CD8-positive, alpha-beta memory T cell (primary cell): Measurements from ENCODE around the gene ITPKA. TPM values are rescaled to one million over a fixed set of nuclear protein-coding genes. Genes with fewer than 3 reads are reported as not detected.
A peak's percentile ranks its signal among the peaks of the same experiment; 100 is the strongest.

ENCODE experiments used
- CTCF ChIA-PET: fragments of 350-600 bp; sonication (Branson Sonifier 250); formaldehyde crosslinking; loops from one replicate; lab custom pipeline; 2021; ENCODE audit warnings: antibody characterized with exemption; lab: Charles Lee
- POLR2A ChIA-PET: fragments of 350-600 bp; sonication (Branson Sonifier 250); formaldehyde crosslinking; loops from one replicate; lab custom pipeline; 2021; ENCODE audit warnings: antibody characterized with exemption; lab: Charles Lee
- DNase-seq, 5 donors: peaks; one replicate each; pipeline versions ENCODE4 v3.0.0 to v3.0.0-alpha.2; 2020 to 2022; ENCODE audit warnings: mixed read lengths in 1 of 5
- H3K27ac ChIP-seq: one replicate; pipeline ENCODE4 v1.7.0; 2013; ENCODE audit warnings: low read depth, mild to moderate bottlenecking, low read length, moderate library complexity
- H3K27me3 ChIP-seq: 2 replicates; pipeline ENCODE4 v1.7.0; 2013; ENCODE audit warnings: low read length, mild to moderate bottlenecking; ENCODE audit not compliant: insufficient read depth, poor library complexity, severe bottlenecking
- H3K36me3 ChIP-seq: 2 replicates; pipeline ENCODE4 v1.7.0; 2013; ENCODE audit warnings: mild to moderate bottlenecking, low read length, moderate library complexity; ENCODE audit not compliant: insufficient read depth
- H3K4me1 ChIP-seq: 2 replicates; pipeline ENCODE4 v1.7.0; 2013; ENCODE audit warnings: mild to moderate bottlenecking, low read length, moderate library complexity; ENCODE audit not compliant: insufficient read depth
- H3K4me3 ChIP-seq: 2 replicates; pipeline ENCODE4 v1.7.0; 2013; ENCODE audit warnings: mild to moderate bottlenecking, low read length
- H3K9me3 ChIP-seq: 2 replicates; pipeline ENCODE4 v1.7.0; 2013; ENCODE audit warnings: mild to moderate bottlenecking, low read length
- H3K27ac Mint-ChIP-seq, 8 donors: one replicate each; pipeline ENCODE4 v1.8.0; 2020 to 2021; ENCODE audit warnings: mixed read lengths in 8 of 8, mild to moderate bottlenecking in 6 of 8, inconsistent platforms in 3 of 8, moderate library complexity in 3 of 8
- H3K27me3 Mint-ChIP-seq, 2 donors: one replicate each; pipeline ENCODE4 v1.8.0; 2020 to 2021; ENCODE audit warnings: mixed read lengths in 2 of 2, mild to moderate bottlenecking in 1 of 2, moderate library complexity in 1 of 2
- H3K36me3 Mint-ChIP-seq, 3 donors: one replicate each; pipeline ENCODE4 v1.8.0; 2020 to 2021; ENCODE audit warnings: mixed read lengths in 3 of 3, inconsistent platforms in 1 of 3, mild to moderate bottlenecking in 1 of 3
- H3K4me1 Mint-ChIP-seq, 3 donors: one replicate each; pipeline ENCODE4 v1.8.0; 2020 to 2021; ENCODE audit warnings: mixed read lengths in 3 of 3, inconsistent platforms in 1 of 3, mild to moderate bottlenecking in 1 of 3
- H3K4me3 Mint-ChIP-seq, 7 donors: one replicate each; pipeline ENCODE4 v1.8.0; 2020 to 2021; ENCODE audit warnings: mixed read lengths in 7 of 7, mild to moderate bottlenecking in 6 of 7, moderate library complexity in 4 of 7, inconsistent platforms in 2 of 7
- H3K9me3 Mint-ChIP-seq, 5 donors: one replicate each; pipeline ENCODE4 v1.8.0; 2020 to 2022; ENCODE audit warnings: mixed read lengths in 5 of 5, mild to moderate bottlenecking in 3 of 5, moderate library complexity in 2 of 5, inconsistent platforms in 1 of 5
- polyA plus RNA-seq: library from polyadenylated mRNA; unstranded; fragments of 300-500 nt; fragmentation: Illumina TruSeq; gene quantifications from one replicate; pipeline ENCODE4 v1.2.3, GENCODE V29; 2021
- total RNA-seq, 2 experiments: library from RNA; stranded (reverse); gene quantifications; one replicate each; pipeline ENCODE4 v1.2.3, GENCODE V29; 2021

The ITPKA gene
- total and polyA plus RNA-seq, 3 experiments from 2014 or later, result 0.44 to 0.53 TPM; not detected in 1

DNA sequence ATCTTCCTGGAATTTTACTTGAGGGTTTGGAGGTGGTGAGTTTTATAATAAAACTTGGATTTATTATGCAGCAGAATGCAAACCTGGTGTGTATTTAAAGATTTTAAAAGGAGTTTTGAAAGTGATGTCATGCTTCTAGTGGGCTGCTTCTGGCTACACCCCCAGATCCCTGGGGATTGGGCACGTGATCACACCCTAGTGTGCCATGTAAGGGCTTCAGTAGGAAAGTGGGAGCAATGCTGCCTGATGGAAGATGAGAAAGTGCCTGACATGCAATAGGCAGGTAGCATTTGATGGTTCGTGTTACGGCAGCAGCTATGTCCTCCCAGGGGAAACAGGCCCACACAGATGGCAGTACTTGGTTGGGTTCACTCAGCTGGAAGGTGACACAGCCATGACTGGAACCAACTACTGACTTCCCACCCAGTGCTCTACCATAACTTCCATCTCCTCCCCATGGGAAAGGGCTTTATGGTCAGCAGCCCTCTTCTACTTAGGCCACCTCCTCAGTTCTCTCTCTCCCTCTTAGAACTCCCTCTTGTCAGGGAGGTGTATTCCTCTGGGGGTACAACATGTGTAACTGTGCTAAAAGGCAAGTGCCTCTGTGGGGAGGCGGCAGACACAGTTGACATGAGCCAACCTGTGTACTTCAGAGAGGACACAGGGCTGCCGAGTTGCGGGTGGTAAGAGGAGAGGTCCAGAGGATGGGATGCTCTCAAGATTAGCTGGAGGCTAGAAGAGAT lies 5.6 kb downstream of the ITPKA start:
- H3K4me3 ChIP-seq, result no peak overlapping the region
- DNase-seq, result no peak
- peak overlapping the region in 1 of 8 donors; percentile 15 for H3K27ac Mint-ChIP-seq
- no peaks in the 10 kb centered on the region for H3K9me3 ChIP-seq
- peaks cover 41 to 47% of the 10 kb centered on the region in 2 donors for H3K27me3 Mint-ChIP-seq
- H3K4me1 Mint-ChIP-seq, result peaks cover 5 to 38% (median 17%) of the 10 kb centered on the region in 3 donors
- H3K36me3 ChIP-seq, result no peaks in the 10 kb centered on the region
- H3K4me3 Mint-ChIP-seq, result peak overlapping the region in 2 of 7 donors; percentile 50 to 61
- H3K9me3 Mint-ChIP-seq, result no peaks in the 10 kb centered on the region
- no peaks in the 10 kb centered on the region for H3K36me3 Mint-ChIP-seq
- POLR2A ChIA-PET, result no interaction called here
- peaks cover 47% of the 10 kb centered on the region for H3K27me3 ChIP-seq
- CTCF ChIA-PET, result no interaction called here
- no peak overlapping the region for H3K27ac ChIP-seq
- peaks cover 29% of the 10 kb centered on the region for H3K4me1 ChIP-seq

DNA sequence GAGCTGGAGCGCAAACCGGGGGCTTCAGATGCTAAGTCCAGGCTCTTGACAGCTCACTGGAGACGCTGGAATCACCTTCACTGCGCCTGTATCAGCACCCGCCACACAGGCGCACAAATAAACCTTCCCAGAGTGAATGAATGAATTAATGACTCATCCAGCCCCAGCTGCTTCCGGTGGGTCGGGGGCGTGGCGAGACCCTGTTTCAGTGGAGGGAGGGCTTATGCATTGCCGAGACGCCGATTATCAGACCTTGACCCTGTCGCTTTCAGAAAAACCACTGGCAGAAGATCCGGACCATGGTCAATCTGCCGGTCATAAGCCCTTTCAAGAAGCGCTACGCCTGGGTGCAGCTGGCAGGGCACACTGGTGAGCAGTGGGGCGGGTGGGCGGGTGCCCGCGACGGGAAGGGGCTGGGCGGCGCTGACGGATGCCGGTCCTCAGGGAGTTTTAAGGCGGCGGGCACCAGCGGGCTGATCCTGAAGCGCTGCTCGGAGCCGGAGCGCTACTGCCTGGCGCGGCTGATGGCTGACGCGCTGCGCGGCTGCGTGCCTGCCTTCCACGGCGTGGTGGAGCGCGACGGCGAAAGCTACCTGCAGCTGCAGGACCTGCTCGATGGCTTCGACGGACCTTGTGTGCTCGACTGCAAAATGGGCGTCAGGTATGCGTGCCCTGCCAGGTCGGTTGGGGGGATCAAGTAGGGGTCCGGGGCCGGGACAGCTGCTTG lies 7.7 kb downstream of the ITPKA start:
- peak overlapping the region in 3 of 8 donors; percentile 43 to 84 (median 54) for H3K27ac Mint-ChIP-seq

DNA sequence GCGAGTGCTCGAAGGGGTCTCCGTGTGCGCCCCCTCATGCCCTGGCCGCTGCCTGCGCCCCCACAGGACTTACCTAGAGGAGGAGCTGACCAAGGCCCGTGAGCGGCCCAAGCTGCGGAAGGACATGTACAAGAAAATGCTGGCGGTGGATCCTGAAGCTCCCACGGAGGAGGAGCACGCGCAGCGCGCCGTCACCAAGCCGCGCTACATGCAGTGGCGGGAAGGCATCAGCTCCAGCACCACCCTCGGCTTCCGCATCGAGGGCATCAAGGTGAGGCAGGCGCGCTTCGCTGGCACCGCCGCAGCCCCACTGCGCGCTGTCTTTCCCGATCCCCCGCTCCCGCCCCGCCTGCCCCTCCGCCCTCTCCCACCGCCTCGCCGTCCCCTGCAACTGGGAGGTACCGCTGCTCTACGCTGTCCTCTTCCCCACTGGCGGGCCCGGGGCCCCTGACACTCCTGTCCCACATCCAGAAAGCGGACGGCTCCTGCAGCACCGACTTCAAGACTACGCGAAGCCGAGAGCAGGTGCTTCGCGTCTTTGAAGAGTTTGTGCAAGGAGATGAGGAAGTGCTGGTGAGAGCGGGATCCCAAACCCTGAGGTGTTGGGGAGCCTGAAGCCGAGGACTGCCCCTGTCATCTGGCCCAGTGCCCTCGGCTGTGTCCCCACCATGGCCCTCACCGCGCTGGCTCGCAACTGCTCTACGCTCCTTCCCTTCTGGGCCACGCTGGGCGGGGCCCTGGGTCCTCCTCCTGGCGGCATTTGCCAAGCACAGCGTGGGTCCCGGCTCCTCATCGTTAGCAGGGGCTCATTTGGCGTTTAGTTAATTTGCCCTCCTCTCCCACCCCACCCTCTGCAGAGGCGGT lies 8.5 kb downstream of the ITPKA start:
- Mint-ChIP-seq H3K27ac (peak overlapping the region in 2 of 8 donors; percentile 23 to 74), H3K4me1 (peaks cover 5 to 29% (median 15%) of the 10 kb centered on the region in 3 donors), H3K27me3 (peaks cover 34 to 37% of the 10 kb centered on the region in 2 donors), H3K36me3 (no peaks in the 10 kb centered on the region), H3K9me3 (no peaks in the 10 kb centered on the region), H3K4me3 (peak overlapping the region; percentile 73 to 91 (median 79))
- ChIA-PET POLR2A (interaction anchor here (0.6 to 1.1 kb wide), 3 partner anchors 42 to 271 kb away, joined by 3 to 6 read pairs (median 4); partner anchors contain the start of gene RPAP1), CTCF (interaction anchor here (0.8 to 1.0 kb wide), 2 partner anchors 31 to 171 kb away, joined by 3 to 5 read pairs; no protein-coding TSS in a partner anchor)
- no peaks in the 10 kb centered on the region for H3K9me3 ChIP-seq
- H3K36me3 ChIP-seq, result no peaks in the 10 kb centered on the region
- peaks cover 25% of the 10 kb centered on the region for H3K27me3 ChIP-seq
- peaks cover 17% of the 10 kb centered on the region for H3K4me1 ChIP-seq
- peak in 3 of 5 donors; percentile 27 to 59 (median 33) for DNase-seq
- peak overlapping the region; percentile 47 for H3K4me3 ChIP-seq
- H3K27ac ChIP-seq, result no peak overlapping the region

More for the DNA sequence above, 7.7 kb downstream of the ITPKA start:
- Mint-ChIP-seq H3K4me3 (peak overlapping the region; percentile 73 to 91 (median 79)), H3K4me1 (peaks cover 5 to 29% (median 15%) of the 10 kb centered on the region in 3 donors), H3K27me3 (peaks cover 41 to 45% of the 10 kb centered on the region in 2 donors), H3K36me3 (no peaks in the 10 kb centered on the region), H3K9me3 (no peaks in the 10 kb centered on the region)
- Histone ChIP-seq H3K4me1 (peaks cover 17% of the 10 kb centered on the region), H3K27ac (no peak overlapping the region), H3K4me3 (peak overlapping the region; percentile 47), H3K27me3 (peaks cover 33% of the 10 kb centered on the region), H3K9me3 (no peaks in the 10 kb centered on the region), H3K36me3 (no peaks in the 10 kb centered on the region)
- peak in 1 of 5 donors; percentile 53 for DNase-seq
- ChIA-PET POLR2A (interaction anchor here (0.6 to 1.1 kb wide), 3 partner anchors 43 to 272 kb away, joined by 3 to 6 read pairs (median 4); partner anchors contain the start of gene RPAP1), CTCF (interaction anchor here (0.8 to 1.3 kb wide), 3 partner anchors 31 to 170 kb away, joined by 3 to 5 read pairs (median 3); no protein-coding TSS in a partner anchor)

DNA sequence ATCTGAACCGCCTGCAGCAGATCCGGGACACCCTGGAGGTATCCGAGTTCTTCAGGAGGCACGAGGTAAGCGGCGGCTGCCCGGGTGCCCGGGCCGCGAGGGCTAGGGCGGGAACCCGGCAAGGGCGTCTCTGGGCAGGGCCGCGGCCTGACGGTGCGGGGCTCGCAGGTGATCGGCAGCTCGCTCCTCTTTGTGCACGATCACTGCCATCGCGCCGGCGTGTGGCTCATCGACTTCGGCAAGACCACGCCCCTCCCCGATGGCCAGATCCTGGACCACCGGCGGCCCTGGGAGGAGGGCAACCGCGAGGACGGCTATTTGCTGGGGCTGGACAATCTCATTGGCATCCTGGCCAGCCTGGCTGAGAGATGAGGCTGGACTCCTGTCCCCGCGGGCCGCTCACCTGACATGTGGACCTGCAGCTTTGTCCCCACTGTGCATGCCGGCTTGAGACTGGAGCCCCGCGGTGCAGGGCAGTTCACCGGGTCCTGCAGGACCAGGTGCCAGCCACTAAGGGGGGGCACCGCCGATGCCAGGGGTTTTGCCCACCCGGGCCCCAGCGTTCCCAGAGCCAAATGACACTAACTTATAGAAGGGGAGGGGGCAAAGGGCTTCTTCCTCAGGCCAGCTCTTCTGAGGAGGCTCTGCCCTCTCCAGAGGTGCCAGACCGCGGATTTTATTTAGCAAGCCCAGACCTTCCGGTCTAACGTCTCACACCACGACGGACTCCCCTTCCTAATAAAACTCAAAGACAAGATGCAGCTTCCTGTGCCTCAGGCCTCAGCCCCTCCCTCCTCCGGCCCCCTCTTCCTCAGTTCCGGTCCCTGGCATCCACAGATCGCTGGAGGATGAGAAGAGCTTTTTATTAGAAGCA lies 9.4 kb downstream of the ITPKA start:
- no peaks in the 10 kb centered on the region for H3K36me3 ChIP-seq
- Mint-ChIP-seq H3K27me3 (peaks cover 29 to 36% of the 10 kb centered on the region in 2 donors), H3K27ac (peak overlapping the region in 2 of 8 donors; percentile 32 to 38), H3K9me3 (no peaks in the 10 kb centered on the region), H3K4me3 (peak overlapping the region; percentile 73 to 91 (median 79)), H3K36me3 (no peaks in the 10 kb centered on the region), H3K4me1 (peaks cover 5 to 29% (median 15%) of the 10 kb centered on the region in 3 donors)
- peak overlapping the region; percentile 45 for H3K4me3 ChIP-seq
- H3K27me3 ChIP-seq, result peaks cover 25% of the 10 kb centered on the region
- H3K4me1 ChIP-seq, result peaks cover 17% of the 10 kb centered on the region
- POLR2A ChIA-PET, result no interaction called here
- CTCF ChIA-PET, result no interaction called here
- DNase-seq, result no peak
- H3K9me3 ChIP-seq, result no peaks in the 10 kb centered on the region
- no peak overlapping the region for H3K27ac ChIP-seq

DNA sequence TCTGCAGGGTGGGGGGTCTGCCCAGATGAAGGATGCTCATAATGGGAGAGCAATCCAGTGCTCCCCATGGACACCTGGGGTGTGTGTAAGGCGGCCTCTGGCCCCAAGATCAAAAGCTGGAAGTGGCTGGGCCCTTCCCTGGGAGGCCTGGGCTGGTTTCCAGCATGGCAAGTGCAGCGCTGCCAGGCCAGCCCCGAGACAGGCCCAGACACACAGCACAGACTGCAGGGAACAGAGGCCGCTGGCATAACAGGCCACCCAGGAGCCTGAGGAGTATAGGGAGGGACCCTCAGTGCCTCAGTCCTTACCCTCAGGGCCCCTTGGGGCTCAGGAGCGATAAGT lies 10.0 kb downstream of the ITPKA start:
- H3K27me3 ChIP-seq, result peaks cover 22% of the 10 kb centered on the region
- no peaks in the 10 kb centered on the region for H3K9me3 ChIP-seq
- H3K4me3 ChIP-seq, result no peak overlapping the region
- H3K27ac Mint-ChIP-seq, result peak overlapping the region in 1 of 8 donors; percentile 38
- H3K4me1 Mint-ChIP-seq, result peaks cover 5 to 29% (median 15%) of the 10 kb centered on the region in 3 donors
- no peaks in the 10 kb centered on the region for H3K9me3 Mint-ChIP-seq
- H3K4me1 ChIP-seq, result peaks cover 17% of the 10 kb centered on the region
- POLR2A ChIA-PET, result no interaction called here
- peak overlapping the region; percentile 10 to 85 (median 49) for H3K4me3 Mint-ChIP-seq
- H3K36me3 Mint-ChIP-seq, result no peaks in the 10 kb centered on the region
- DNase-seq, result no peak
- H3K36me3 ChIP-seq, result no peaks in the 10 kb centered on the region
- H3K27me3 Mint-ChIP-seq, result peaks cover 26 to 31% of the 10 kb centered on the region in 2 donors
- H3K27ac ChIP-seq, result no peak overlapping the region
- CTCF ChIA-PET, result no interaction called here

DNA sequence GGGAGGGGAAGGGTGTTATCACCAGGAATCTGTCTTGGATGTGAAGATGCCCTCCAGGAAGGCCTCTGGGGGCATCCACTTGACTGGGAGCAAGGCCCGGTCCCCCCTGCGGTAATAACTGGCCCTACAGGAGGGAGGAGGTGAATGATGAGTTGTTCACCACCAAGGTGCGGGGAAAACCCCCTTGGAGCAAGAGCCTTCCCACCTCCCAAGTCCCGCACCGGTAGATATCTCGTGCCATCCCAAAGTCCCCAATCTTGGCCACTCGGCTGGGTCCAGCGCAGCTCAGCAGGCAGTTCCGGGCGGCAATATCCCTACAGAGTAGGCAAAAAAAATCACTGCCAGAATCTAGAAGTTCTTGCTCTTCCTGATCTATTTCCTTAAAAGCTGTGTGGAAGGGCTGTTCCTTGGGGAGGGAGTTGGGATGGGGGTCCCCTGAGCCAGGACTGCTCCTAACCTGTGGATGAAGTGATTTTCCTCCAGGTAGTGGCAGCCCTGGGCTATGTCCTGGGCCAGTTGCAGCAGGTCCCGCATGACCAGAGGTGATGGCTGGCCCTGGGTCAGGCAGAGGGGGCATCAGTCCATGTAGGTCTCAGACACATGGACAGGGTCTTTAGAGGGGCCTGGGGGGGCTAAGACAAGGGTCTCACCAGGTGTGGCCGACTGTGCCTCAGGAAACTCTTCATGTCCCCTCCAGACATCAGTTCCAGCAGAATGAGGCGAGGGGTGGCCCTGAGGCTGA lies 11.2 kb downstream of the ITPKA start:
- Mint-ChIP-seq H3K36me3 (no peaks in the 10 kb centered on the region), H3K27ac (no peak overlapping the region), H3K9me3 (no peaks in the 10 kb centered on the region), H3K27me3 (peaks cover 16 to 18% of the 10 kb centered on the region in 2 donors), H3K4me3 (no peak overlapping the region), H3K4me1 (peaks cover 5 to 29% (median 15%) of the 10 kb centered on the region in 3 donors)
- Histone ChIP-seq H3K36me3 (no peaks in the 10 kb centered on the region), H3K9me3 (no peaks in the 10 kb centered on the region), H3K27ac (no peak overlapping the region), H3K4me3 (no peak overlapping the region), H3K4me1 (peaks cover 17% of the 10 kb centered on the region), H3K27me3 (peaks cover 12% of the 10 kb centered on the region)
- ChIA-PET POLR2A (no interaction called here), CTCF (interaction anchor here (1.2 to 1.5 kb wide), 2 partner anchors 33 to 39 kb away, joined by 4 to 6 read pairs; no protein-coding TSS in a partner anchor)
- no peak for DNase-seq
